Fibroblast of lung (primary cell): ENCODE results near the gene LCORL.

ENCODE experiments used
- CTCF ChIP-seq, 2 donors: IDR thresholded peaks in 1 of 2; conservative IDR thresholded peaks in 1 of 2; 1 replicate in 1 of 2; 2 replicates in 1 of 2; pipeline ENCODE4 v1.5.1; 2011 to 2012; ENCODE audit warnings: low read length in 2 of 2, control low read depth in 1 of 2, inconsistent platforms in 1 of 2, low read depth in 1 of 2, mild to moderate bottlenecking in 1 of 2
- EZH2 ChIP-seq: IDR thresholded peaks from 2 replicates; pipeline ENCODE4 v1.5.1; 2012; ENCODE audit warnings: low read length, control low read depth, mild to moderate bottlenecking; ENCODE audit errors: missing control alignments

DNA sequence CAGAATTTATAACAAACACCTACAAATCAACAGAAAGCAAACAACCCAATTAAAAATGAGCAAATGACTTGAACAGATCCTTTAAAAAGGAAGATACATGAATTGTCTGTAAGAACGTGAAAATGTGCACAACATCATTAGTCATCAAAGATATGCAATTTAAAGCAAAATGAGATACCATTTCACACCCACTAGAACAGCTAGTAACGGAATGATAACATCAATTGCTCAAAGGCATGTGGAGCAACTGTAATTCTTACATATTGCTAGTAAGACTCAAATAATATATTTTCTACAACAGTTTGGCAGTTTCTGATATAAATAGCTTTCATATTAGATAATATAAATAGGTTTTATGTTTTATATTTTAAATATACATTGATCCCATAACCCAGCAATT lies 82.5 kb downstream of the LCORL start:
- TF ChIP-seq EZH2: no peak
- no peak for TF ChIP-seq CTCF (conservative IDR thresholded peaks at IDR 0.05 in 1 of 2, IDR thresholded peaks at IDR 0.05 in 1 of 2; ENCODE audit: low read depth in 1 of 2, low read length in 2 of 2)
